ENCODE results near the gene ECI2. TPM values are rescaled to one million over a fixed set of nuclear protein-coding genes. Genes with fewer than 3 reads are reported as not detected.

Gene ECI2
- total and polyA plus RNA-seq, 2 experiments from 2014 or later: 99.6 to 173 TPM

DNA sequence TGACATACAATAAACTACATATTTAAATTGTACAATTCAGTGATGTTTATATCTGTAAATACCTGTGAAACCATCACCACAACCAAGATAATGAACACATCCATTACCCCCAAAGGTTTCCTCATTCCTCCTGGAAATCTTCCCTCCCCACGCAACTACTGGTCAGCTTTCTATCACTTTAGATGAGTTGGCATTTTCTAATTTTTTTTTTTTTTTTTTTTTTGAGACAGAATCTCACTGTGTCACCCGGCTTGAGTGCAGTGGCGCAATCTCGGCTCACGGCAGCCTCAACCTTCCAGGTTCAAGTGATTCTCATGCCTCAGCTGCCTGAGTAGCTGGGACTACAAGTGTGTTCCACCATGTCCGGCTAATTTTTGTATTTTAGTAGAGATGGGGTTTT is 31.7 kb upstream of the ECI2 start:
- Histone ChIP-seq H3K27ac (no peak overlapping the region), H3K4me1 (ENCODE audit: low read depth) (peaks cover 14% of the 10 kb centered on the region), H3K27me3 (no peaks in the 10 kb centered on the region), H3K9me3 (ENCODE audit: low read depth) (no peaks in the 10 kb centered on the region), H3K4me3 (no peak overlapping the region), H3K36me3 (no peaks in the 10 kb centered on the region)
- TF ChIP-seq, protein P1, sequence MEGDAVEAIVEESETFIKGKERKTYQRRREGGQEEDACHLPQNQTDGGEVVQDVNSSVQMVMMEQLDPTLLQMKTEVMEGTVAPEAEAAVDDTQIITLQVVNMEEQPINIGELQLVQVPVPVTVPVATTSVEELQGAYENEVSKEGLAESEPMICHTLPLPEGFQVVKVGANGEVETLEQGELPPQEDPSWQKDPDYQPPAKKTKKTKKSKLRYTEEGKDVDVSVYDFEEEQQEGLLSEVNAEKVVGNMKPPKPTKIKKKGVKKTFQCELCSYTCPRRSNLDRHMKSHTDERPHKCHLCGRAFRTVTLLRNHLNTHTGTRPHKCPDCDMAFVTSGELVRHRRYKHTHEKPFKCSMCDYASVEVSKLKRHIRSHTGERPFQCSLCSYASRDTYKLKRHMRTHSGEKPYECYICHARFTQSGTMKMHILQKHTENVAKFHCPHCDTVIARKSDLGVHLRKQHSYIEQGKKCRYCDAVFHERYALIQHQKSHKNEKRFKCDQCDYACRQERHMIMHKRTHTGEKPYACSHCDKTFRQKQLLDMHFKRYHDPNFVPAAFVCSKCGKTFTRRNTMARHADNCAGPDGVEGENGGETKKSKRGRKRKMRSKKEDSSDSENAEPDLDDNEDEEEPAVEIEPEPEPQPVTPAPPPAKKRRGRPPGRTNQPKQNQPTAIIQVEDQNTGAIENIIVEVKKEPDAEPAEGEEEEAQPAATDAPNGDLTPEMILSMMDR (IDR thresholded peaks at IDR 0.05; ENCODE audit: low read depth, low read length): no peak
- no peak for DNase-seq (ENCODE audit: low read depth in 1 of 2, low spot score in 1 of 2)

DNA sequence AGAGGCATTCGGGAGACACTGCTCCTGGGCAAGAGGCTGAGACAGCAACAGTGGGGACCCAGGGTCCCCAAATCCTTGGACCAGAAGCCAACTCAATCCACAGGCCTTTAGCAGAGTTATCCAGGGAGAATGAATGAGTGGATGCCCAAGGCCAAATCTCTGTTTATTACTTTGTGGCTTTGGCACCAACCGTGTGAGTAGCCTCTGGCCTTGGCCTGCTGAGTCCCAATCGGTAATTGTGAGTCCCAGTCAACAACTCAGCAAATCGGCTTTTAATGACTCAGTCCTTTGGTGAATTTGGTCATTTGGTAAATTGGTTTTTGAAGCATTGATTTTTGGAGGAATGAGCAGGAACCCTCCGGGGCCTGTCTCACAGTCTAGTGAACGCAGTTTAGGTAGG is 29.1 kb upstream of the ECI2 start:
- no peaks in the 10 kb centered on the region for H3K27me3 ChIP-seq
- TF ChIP-seq, protein P1 (IDR thresholded peaks at IDR 0.05; ENCODE audit: low read depth, low read length): no peak
- no peaks in the 10 kb centered on the region for H3K36me3 ChIP-seq
- no peak overlapping the region for H3K27ac ChIP-seq
- no peak overlapping the region for H3K4me3 ChIP-seq
- H3K9me3 ChIP-seq (ENCODE audit: low read depth): no peaks in the 10 kb centered on the region
- DNase-seq (ENCODE audit: low read depth in 1 of 2, low spot score in 1 of 2): no peak
- H3K4me1 ChIP-seq (ENCODE audit: low read depth): peaks cover 14% of the 10 kb centered on the region

- Histone ChIP-seq H3K27me3 (no peaks in the 10 kb centered on the region), H3K36me3 (no peaks in the 10 kb centered on the region), H3K4me1 (ENCODE audit: low read depth) (peaks cover 14% of the 10 kb centered on the region), H3K9me3 (ENCODE audit: low read depth) (no peaks in the 10 kb centered on the region), H3K4me3 (no peak overlapping the region), H3K27ac (no peak overlapping the region)
- no peak for DNase-seq (ENCODE audit: low read depth in 1 of 2, low spot score in 1 of 2)
- TF ChIP-seq, protein P1 (IDR thresholded peaks at IDR 0.05; ENCODE audit: low read depth, low read length): no peak
Observed at GRCh38 chr6:4164117-4164442, 28.7 kb upstream of the ECI2 start.

GRCh38 chr6:4163408-4164116 is 28.2 kb upstream of the ECI2 start:
- no peak overlapping the region for H3K4me3 ChIP-seq
- peaks cover 14% of the 10 kb centered on the region for H3K4me1 ChIP-seq (ENCODE audit: low read depth)
- TF ChIP-seq, protein P1 (IDR thresholded peaks at IDR 0.05; ENCODE audit: low read depth, low read length): no peak
- H3K27me3 ChIP-seq: no peaks in the 10 kb centered on the region
- no peak for DNase-seq (ENCODE audit: low read depth in 1 of 2, low spot score in 1 of 2)
- peak overlapping the region; percentile 44 for H3K27ac ChIP-seq
- no peaks in the 10 kb centered on the region for H3K36me3 ChIP-seq
- H3K9me3 ChIP-seq (ENCODE audit: low read depth): no peaks in the 10 kb centered on the region

DNA sequence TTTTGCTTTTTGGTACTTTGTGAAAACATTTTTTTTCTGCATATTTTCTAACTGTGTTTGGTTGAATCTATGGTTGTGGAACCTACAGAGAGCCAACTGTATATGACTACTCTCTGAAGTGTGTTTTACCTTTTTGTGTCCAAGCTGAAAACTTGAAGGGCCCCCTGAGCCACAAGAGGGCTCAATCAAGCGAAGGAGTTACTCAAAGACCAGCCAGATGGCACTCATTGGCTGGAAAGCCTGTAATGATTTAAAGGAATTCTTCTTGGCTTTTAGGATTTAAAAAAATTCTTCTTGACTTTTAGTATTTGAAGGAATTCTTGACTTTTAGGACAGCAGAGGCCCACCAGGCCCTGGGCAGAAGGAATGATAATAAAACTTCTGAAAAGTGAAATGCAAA is 27.0 kb upstream of the ECI2 start:
- TF ChIP-seq, protein P1 (IDR thresholded peaks at IDR 0.05; ENCODE audit: low read depth, low read length): peak; percentile 2

More for the DNA sequence above, 27.0 kb upstream of the ECI2 start:
- no peaks in the 10 kb centered on the region for H3K27me3 ChIP-seq
- H3K36me3 ChIP-seq: no peaks in the 10 kb centered on the region
- H3K4me1 ChIP-seq (ENCODE audit: low read depth): peaks cover 14% of the 10 kb centered on the region
- no peak overlapping the region for H3K27ac ChIP-seq
- DNase-seq (ENCODE audit: low read depth in 1 of 2, low spot score in 1 of 2): no peak
- H3K9me3 ChIP-seq (ENCODE audit: low read depth): no peaks in the 10 kb centered on the region
- no peak overlapping the region for H3K4me3 ChIP-seq

Measured in cardiac muscle cell (in vitro differentiated cells and primary cell).